ENCODE data around the gene WDFY2. TPM values are rescaled to one million over a fixed set of nuclear protein-coding genes. Genes with fewer than 3 reads are reported as not detected.

WDFY2 gene
- total and polyA plus RNA-seq, 12 donors = 2.4 to 7.5 (median 5.5) TPM

DNA sequence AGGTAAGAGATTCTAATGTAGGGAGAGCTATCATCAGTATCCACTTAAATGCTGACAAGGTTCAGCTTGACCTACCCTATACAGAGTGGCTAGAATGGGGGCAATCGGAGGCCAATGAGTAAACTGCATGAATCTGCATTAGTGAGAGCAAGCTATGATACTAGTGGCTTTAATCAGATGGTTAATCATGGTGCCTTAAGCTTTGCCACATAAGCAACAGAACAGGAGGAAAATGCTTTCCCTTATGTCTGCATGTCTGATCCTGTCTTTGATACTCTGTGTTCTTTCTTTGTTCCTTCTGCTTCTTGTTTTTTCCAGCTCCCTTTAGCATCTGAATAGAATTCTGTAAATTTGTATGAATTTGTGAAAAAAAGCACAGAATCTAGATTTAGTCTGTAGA is 91.1 kb downstream of the WDFY2 start:
- H3K4me1 ChIP-seq = peaks cover 0 to 22% (median 16%) of the 10 kb centered on the region in 9 donors
- ATAC-seq (no peak), DNase-seq (no peak)
- intact Hi-C loops (cut with DNase I) = no loop called here
- H3K36me3 ChIP-seq = peaks cover 0 to 6% (median 0%) of the 10 kb centered on the region in 9 donors
- no peaks in the 10 kb centered on the region for H3K27me3 ChIP-seq
- no peak overlapping the region for H3K4me3 ChIP-seq
- WGBS, 2 donors = 94 to 96% methylated on average over 1 of the region's 1 CpG
- TF ChIP-seq, protein P1, sequence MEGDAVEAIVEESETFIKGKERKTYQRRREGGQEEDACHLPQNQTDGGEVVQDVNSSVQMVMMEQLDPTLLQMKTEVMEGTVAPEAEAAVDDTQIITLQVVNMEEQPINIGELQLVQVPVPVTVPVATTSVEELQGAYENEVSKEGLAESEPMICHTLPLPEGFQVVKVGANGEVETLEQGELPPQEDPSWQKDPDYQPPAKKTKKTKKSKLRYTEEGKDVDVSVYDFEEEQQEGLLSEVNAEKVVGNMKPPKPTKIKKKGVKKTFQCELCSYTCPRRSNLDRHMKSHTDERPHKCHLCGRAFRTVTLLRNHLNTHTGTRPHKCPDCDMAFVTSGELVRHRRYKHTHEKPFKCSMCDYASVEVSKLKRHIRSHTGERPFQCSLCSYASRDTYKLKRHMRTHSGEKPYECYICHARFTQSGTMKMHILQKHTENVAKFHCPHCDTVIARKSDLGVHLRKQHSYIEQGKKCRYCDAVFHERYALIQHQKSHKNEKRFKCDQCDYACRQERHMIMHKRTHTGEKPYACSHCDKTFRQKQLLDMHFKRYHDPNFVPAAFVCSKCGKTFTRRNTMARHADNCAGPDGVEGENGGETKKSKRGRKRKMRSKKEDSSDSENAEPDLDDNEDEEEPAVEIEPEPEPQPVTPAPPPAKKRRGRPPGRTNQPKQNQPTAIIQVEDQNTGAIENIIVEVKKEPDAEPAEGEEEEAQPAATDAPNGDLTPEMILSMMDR (IDR thresholded peaks at IDR 0.05) = no peak
- H3K27ac ChIP-seq = no peak overlapping the region
- H3K9me3 ChIP-seq = peaks cover 0 to 12% (median 0%) of the 10 kb centered on the region in 11 donors

DNA sequence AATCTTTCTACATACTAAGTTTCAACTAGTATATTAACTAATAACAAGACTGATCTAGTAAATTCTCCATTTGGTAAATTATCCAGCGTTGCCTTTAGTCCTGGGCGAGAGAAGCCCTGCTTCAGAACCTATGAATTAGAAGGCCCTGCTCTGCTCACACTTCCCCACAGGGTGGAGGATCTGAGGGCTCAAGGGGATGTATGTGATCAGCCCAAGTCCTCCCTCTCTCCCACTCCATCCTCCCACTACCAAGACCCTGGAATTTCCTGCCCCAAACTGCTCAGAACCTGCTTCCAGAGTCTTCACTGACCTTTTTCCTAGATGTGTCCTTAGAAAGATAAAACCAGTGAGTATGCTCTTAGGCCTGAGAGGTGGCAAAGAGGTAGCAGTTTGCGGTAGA is 91.6 kb downstream of the WDFY2 start:
- H3K9me3 ChIP-seq = peaks cover 0 to 10% (median 0%) of the 10 kb centered on the region in 11 donors
- no peak overlapping the region for H3K27ac ChIP-seq
- TF ChIP-seq, protein P1 (IDR thresholded peaks at IDR 0.05) = no peak
- intact Hi-C loops (cut with DNase I) = no loop called here
- ATAC-seq (no peak), DNase-seq (no peak)
- 99 to 100% methylated on average over 3 of the region's 3 CpGs for WGBS, 2 donors
- no peaks in the 10 kb centered on the region for H3K27me3 ChIP-seq
- H3K4me1 ChIP-seq = peaks cover 0 to 22% (median 16%) of the 10 kb centered on the region in 9 donors
- peaks cover 0 to 6% (median 0%) of the 10 kb centered on the region in 9 donors for H3K36me3 ChIP-seq
- H3K4me3 ChIP-seq = no peak overlapping the region

DNA sequence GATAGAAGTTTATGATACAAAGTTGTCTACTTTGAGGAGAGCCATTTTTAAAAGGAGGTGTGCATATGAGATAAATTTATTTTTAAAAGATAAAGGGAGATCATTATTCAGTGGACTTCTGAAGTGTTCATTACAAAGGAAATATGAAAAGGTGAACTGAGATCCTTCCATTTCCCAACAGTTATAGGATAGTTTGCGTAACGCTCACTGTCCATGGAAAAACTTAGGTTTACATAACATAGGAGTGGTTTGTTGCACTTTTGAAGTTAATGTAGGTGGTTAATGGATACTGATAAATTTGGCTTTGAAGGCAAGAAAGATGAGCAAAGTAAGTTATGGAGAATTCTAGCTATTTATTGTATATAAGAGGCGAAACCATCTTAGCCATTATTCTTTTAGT is 92.5 kb downstream of the WDFY2 start:
- H3K36me3 ChIP-seq = peaks cover 0 to 6% (median 0%) of the 10 kb centered on the region in 9 donors
- TF ChIP-seq, protein P1 (IDR thresholded peaks at IDR 0.05) = no peak
- no peaks in the 10 kb centered on the region for H3K27me3 ChIP-seq
- DNase-seq = no peak
- H3K4me1 ChIP-seq = peaks cover 0 to 22% (median 16%) of the 10 kb centered on the region in 9 donors
- H3K9me3 ChIP-seq = peaks cover 0 to 2% (median 0%) of the 10 kb centered on the region in 11 donors
- no peak overlapping the region for H3K4me3 ChIP-seq
- H3K27ac ChIP-seq = no peak overlapping the region
- ATAC-seq = no peak
- 98% methylated on average over 3 of the region's 3 CpGs for WGBS, 2 donors
- intact Hi-C loops (cut with DNase I) = no loop called here

DNA sequence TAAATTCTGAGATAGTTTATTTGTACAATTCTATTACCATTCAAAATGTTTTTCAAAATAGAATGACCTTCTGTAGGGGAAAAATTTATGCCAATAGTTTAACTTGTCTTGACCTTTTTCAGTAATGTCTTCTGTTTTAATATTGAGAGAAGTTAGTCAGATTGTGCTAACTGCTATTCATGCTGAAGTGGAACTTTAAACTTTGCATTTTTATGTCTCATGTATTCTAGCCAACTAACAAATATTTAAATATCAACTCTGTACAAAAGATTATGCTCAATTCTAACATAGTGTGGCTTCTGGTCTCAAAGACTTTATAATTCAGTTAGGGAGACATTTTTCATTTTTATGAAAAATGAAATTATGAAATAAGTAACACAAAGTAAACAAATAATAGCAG is 94.2 kb downstream of the WDFY2 start:
- TF ChIP-seq, protein P1 (IDR thresholded peaks at IDR 0.05) = no peak
- DNase-seq (no peak), ATAC-seq (no peak)
- Histone ChIP-seq H3K4me1 (peaks cover 0 to 15% (median 5%) of the 10 kb centered on the region in 9 donors), H3K4me3 (no peak overlapping the region), H3K36me3 (peaks cover 0 to 11% (median 0%) of the 10 kb centered on the region in 9 donors), H3K9me3 (no peaks in the 10 kb centered on the region), H3K27ac (no peak overlapping the region), H3K27me3 (no peaks in the 10 kb centered on the region)
- intact Hi-C loops (cut with DNase I) = no loop called here
